Germinal center (tissue), 1 donor: ENCODE results near the gene RBM12.

Experiments used
- DNase-seq: peaks from one replicate; pipeline ENCODE4 v3.0.0; 2012; ENCODE audit warnings: mixed read lengths, low spot score

Gene RBM12

DNA sequence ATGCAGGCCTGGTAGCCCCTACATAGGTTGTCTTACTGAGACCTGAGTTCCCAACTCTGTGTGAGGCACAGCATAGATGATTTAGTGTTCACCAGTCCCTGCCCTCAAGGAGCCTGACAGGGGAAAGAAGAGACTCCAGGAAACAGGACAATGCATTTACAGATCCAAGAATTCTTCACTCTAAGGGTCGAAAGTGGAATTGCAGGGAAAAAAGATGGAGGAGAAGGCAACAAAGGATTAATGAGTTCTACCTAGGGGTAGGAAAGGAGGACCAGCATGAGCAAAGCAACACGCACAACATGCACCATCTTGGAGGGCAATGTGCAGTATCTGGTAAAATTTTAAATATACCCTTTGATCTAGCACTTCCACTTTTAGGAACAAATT, 43.1 kb downstream of the RBM12 start:
- DNase-seq, result no peak

- DNase-seq, result no peak
Measured at GRCh38 chr20:35620818-35621559, 43.7 kb downstream of the RBM12 start.

DNA sequence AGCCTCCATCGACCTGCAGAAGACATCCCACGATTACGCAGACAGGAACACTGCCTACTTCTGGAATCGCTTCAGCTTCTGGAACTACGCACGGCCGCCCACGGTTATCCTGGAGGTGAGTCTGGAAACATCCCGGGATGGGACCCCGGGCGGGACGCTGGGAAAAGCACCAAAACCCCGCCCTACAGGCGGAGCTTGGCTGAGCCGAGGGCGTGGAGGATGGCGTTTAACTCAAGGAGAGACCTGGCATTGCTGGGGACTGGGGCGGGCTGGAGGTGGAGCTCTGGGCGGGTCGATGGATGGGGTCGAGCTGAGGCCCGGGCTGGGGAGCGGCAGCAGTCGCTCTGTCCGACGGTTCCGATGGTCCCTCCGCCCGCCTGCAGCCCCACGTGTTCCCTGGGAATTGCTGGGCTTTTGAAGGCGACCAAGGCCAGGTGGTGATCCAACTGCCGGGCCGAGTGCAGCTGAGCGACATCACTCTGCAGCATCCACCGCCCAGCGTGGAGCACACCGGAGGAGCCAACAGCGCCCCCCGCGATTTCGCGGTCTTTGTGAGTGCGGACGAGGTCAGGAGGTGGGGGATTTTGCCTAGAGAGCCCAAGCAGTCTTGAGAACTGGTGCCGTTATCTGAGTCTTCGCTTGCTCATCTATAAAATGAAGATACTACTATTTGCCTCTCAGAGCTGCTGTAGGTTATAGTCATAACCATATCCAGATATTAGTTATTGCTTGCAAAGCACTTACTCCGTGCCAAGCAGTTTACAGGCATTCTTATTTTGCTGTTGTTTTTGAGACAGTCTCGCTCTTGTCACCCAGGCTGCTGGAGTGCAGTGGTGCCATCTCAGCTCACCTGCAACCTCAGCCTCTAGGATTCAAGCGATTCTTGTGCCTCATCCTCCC, 45.3 kb downstream of the RBM12 start:
- peak; percentile 70 for DNase-seq

DNA sequence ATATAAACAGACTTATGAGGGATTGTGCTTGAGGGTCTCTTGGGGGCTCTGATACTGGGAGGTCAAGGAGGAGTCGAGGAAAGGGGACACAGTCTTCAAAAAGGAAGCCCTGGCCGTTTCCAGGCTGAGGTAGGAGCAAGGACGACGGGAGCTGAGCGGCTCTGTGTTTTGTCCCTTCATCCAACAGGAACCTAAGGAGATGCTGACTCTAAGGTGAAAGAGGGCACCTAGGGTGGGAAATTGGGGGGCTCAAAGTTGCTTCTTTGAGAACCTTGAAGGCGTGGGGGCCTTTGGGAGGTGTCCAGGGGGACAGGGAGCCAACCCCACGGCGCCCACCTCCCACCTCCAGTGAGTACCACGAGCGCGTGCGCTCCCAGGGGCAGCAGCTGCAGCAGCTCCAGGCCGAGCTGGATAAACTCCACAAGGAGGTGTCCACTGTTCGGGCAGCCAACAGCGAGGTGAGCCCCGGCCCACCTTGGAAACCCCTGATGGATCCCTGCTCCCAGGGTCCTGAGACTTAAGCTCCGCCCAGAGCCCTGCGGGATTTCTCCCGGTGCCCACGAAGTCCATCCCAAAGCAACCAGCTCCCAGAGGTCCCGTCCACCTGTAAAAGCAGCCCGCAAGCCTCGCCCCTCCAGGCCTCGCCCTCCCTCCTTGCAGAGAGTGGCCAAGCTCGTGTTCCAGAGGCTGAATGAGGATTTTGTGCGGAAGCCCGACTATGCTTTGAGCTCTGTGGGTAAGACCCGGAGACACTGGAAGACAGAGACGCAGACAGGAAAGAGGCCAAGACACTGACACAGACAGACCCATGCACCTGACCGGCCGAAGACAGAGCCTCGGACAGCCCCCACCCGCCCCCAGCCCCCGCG, 46.2 kb downstream of the RBM12 start:
- peak; percentile 23 for DNase-seq

- peak; percentile 77 for DNase-seq
Measured at GRCh38 chr20:35617397-35618262, 47.1 kb downstream of the RBM12 start.

DNA sequence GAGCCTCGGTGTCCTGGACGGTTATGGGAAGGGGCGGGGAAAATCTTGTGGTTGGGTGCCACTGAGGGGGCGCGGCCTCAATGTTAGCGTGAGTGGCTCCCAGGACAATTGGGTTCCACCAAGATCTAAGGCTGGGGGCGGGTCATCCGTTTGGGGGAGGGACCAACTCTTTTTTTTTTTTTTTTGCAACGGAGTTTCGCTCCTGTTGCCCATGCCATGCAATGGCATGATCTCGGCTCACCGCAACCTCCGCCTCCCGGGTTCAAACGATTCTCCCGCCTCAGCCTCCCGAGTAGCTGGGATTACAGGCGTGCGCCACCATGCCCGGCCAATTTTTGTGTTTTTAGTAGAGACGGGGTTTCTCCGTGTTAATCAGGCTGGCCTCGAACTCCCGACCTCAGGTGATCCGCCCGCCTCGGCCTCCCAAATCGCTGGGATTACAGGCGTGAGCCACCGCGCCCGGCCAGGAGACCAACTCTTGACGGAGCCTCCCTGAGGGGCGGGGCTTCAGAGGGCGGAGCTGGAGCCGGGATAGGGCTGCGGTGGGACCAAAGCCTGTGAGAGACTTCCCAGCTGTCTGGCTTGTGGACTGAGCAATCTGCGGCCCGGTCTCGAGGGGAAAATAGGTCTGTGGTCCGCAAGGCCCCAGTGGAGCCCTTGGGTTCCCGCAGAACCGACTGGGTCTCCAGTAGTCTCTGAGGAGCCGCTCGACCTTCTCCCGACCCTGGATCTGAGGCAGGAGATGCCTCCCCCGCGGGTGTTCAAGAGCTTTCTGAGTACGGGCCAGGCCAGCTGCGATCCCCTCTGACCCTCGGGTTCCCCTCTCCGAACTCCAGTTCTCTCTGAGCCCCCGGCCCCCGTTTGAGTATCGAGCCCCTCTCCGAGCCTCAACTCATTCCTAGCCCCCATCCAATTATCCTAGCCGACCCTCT, 48.0 kb downstream of the RBM12 start:
- peak; percentile 51 for DNase-seq

- DNase-seq, result peak; percentile 100
Measured at GRCh38 chr20:35615667-35616464, 48.8 kb downstream of the RBM12 start, which contains the start of gene SPAG4. TSS of gene SPAG4 (plus strand) at chr20:35615829. CDS start at chr20:35616004, 175 bp downstream.

GRCh38 chr20:35611482-35611881, 53.2 kb downstream of the RBM12 start:
- DNase-seq, result peak; percentile 42

DNA sequence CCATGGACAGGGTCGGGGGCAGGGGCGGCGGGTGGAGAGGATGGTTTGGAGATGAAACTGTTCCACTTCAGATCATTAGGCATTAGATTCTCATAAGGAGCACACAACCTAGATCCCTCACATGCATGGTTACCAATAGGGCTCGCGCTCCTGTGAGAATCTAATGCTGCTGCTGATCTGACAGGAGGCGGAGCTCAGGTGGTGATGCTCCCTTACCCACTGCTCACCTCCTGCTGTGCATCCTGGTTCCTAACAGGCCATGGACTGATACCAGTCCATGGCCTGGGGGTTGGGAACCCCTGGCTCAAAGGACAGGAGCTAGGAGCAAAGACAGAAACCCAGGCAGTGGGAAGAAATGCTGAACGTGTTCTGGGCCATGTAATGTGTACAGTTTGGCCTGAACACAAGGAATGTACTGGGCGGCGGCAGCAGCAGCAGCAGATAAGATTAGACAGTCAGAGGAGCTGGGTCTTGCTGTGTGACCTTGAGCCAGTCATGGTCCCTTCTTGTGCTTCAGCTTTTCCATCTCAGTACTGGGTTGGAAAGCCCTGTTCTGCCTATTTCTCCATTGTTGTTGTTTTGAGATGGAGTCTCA, 53.8 kb downstream of the RBM12 start:
- no peak for DNase-seq

DNA sequence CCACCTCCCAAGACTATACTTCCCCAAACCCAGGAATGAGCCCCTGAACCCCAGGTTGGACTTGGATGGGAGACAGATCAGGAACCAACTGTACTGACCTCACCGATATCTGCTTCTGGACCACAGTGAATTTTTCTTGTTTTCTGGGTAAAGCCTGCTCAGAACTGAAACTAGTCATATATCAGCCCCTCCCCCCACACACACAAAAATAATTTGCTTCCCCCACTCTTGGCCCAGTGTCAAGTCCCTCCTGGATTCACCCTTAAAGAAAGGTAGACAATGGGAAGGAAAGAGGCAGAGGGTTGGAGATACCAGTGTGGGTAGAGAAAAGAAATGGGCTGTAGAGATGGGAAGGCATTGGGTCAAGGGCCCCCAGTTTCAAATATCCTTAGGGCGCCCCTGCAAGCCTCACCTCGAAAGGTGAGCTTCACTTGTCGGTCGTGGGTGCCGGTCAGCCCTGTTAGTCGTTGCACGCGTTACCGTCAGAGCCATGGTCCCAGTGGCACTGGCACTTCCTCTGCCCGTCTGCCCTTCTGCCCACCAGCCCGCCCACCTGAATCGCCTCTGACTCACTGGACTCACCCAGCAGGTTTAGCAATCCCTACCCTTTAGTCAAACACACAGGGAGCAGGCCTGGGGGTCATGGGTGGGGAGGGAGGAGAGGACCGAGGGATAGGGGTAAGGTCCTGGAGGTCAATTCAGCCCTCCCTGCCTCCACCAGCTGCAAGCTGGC, 57.5 kb downstream of the RBM12 start:
- no peak for DNase-seq

GRCh38 chr20:35606127-35606526, 58.6 kb downstream of the RBM12 start:
- DNase-seq, result no peak

- peak; percentile 35 for DNase-seq
Measured at GRCh38 chr20:35604449-35604747, 60.3 kb downstream of the RBM12 start.

GRCh38 chr20:35603695-35604448, 60.8 kb downstream of the RBM12 start:
- no peak for DNase-seq

DNA sequence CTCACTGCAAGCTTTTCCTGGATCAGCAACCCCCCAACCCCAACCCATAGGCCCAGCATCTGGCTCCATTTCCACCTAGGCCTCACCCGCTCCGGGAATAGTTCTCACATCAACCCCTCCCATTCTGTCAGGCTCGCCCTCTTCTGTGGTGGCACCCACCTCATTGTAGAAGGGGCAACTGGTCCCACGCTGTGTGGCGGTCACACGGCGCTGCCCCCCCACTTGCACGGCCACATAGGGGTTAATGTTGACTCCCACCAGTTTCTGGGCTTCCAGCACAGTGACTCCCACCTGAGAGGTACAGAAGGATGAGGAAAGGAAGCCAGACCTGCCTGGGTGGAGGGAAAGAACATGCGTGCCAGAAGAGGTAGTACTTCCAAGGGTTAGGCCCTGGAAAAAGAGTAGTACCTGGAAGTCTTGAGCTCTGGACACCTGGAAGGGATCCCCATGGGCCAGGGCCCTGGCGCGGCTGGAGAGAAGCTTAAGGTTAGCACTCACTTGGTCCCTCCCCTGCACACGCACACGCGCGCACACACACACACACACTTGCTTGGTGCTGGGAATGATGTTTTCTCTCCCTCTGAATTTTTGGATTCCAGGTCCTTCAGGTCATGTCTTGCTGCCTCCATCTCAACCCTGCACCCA, 61.7 kb downstream of the RBM12 start:
- DNase-seq, result no peak

- DNase-seq, result no peak
Measured at GRCh38 chr20:35601990-35602389, 62.7 kb downstream of the RBM12 start.

- peak; percentile 70 for DNase-seq
Measured at GRCh38 chr20:35600993-35601973, 63.4 kb downstream of the RBM12 start.
